Endometrial microvascular endothelial cells (primary cell): ENCODE results near the gene ENAH. TPM values are rescaled to one million over a fixed set of nuclear protein-coding genes. Genes with fewer than 3 reads are reported as not detected.

ENCODE experiments used
- in situ Hi-C: cut with HindIII; loops from 2 replicates; pipeline ENCODE4 v1.10.0; 2017; ENCODE audit warnings: low sequenced_read_pairs, low pct_unique_long_range_greater_than_20kb; ENCODE audit errors: inconsistent ontology term
- total RNA-seq: library from RNA; depleted of rRNA; stranded (reverse); fragments of >200 nt; gene quantifications from one replicate; pipeline ENCODE4 v1.2.3, GENCODE V29; 2015; ENCODE audit errors: inconsistent ontology term

The ENAH gene
- total RNA-seq, 1 donor from 2014 or later: 63.4 TPM

DNA sequence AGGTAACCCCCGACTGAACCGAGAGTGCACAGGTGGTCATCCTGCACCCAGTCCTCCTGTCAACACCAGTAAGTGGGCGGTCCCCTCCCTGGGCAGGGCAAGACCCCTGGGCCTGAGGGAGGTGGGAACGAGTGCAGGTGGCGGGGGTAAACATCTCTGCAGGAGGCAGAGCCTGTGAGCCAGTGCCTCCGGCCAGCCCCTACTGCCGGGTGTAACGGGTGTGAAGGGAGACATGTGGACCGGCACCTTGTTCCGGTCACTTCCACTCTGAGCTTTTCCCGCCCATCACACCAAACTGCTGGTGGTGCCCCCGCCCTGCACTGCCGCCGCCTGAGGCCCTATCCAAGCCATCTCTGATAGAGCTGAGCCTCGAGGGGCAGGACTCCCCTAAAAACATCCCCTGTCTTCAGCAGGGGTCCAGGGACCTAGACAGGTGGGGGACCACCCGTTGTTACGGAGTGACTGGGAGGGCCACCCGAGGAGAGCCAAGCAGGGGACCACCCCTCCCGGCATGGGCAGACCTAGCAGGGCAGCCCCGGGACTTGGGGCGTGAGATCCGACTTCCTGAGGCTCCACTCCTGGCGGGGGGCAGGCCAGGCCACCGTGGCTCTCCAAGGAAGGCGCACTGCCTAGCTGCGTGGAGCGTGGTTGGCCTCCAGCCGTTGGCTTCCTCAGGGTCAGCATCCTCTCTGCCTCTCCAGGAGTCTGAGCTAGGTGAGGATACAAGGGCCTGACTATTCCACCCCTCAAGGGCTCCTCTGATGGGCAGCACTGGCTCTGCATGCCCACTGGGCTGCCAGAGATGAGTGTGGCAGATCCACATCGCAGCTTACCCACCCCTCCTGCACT is 181.2 kb downstream of the ENAH start:
- in situ Hi-C loops: no loop called here

DNA sequence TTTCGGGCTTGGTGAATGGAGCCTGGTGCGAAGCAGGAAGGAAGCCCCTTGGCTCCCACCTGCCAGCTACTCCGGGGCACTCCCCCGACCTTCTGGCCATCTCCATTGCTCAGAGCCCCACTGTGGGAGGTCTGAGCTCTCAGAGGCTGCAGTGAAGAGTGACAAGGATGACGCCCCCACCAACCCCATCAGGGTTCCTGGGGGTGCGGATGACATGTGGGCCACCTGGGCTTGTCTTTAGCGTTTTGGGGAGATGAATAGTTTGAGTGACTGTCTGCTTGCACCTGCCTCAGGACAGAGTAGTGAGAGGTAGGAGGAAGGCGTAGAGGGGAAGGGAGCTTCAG is 181.8 kb downstream of the ENAH start:
- in situ Hi-C loops: no loop called here

DNA sequence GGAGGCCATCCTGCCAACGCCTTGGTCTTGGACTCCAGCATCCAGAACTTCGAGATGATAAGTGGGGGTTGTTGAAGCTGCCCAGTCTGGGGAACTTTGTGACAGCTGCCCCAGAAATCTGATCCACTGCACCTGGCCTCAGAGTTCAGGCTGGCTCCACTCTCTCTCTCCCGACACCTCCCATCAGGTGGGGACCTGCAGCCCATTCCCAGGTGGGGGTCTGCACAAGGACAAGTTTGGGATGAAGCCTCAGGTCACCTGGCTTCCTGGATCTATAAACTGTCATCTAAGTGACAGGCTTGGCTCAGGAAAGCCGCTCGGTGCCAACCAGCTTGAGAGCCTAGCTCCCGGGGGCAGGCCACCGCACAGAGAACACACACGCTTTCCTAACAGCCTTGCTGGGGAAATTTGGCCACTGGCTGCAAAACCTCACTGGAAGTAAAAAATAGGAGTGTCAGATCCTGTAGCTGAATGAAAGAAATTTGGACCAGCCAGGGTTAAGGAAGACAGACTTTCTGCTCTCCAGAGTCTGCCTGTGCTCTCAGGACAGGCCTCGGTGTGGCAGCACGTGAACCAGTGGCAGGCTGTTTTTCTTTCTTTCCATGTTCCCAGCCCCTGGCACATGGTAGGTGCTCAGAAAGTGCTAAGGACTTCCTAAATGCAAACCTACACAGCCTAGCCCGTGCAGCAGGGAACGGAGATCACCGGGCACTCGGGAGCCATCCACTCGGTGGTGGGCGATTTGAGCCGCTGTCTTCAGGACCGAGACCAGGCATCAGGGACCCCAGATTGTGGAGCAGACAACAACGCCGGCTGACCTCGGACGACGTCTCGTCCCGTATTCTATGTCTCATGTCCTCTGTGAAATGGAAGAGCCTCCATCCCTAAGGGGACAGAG is 182.5 kb downstream of the ENAH start:
- in situ Hi-C loops: no loop called here

DNA sequence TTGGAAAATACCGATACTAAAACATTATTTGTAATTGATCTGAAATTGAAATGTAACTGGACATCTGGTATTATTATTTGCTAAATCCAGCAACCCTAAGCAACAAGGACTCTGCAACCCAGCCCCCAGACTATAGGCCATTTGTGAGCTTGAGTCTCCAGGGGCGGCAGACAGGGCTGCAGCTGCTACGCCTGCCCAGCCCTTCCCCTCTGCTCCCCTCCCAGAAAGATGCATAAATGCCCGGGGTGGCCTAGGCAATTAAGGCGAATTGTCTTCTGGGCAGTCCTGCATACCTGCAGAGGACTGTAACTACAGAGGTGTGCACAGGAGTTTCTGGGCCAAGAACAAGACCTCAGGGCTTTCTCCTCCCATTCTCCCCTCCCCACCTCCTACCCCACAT is 183.9 kb downstream of the ENAH start:
- in situ Hi-C loops: no loop called here

DNA sequence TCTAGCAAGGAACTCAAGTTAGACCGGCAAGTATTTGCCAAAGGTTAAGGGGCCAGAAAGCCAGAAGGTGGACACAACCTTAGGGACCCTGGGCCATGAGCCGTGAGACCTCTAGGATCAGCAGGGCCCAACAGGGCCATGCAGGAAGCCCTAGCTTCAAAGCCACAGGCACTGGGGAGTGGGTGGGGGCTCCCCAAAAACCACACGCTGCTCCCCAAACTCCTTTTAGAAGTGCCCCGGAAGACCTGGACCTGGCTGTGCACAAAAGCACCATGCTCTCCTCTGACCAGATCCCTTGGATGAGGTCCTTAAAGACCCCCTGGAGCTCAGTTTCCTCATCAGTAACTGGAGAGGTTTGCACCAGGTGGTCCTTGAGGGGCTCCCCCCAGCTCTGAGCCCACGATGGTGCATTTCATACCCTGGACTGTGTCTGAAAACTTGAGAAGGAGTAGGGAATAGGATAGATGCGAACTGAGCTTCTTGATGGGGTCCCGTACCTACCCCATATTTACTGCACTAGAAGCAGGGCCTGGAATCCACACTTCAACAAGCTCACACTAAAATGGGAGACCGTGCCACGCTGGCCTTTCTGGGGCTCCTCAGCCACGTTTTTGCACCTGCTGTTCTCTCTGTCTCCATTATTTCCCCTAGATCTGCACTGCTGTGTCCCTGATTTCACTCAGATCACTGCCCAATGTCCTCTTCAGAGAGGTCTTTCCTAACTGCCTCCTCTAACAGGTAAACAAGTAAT is 184.5 kb downstream of the ENAH start:
- in situ Hi-C loops: no loop called here

DNA sequence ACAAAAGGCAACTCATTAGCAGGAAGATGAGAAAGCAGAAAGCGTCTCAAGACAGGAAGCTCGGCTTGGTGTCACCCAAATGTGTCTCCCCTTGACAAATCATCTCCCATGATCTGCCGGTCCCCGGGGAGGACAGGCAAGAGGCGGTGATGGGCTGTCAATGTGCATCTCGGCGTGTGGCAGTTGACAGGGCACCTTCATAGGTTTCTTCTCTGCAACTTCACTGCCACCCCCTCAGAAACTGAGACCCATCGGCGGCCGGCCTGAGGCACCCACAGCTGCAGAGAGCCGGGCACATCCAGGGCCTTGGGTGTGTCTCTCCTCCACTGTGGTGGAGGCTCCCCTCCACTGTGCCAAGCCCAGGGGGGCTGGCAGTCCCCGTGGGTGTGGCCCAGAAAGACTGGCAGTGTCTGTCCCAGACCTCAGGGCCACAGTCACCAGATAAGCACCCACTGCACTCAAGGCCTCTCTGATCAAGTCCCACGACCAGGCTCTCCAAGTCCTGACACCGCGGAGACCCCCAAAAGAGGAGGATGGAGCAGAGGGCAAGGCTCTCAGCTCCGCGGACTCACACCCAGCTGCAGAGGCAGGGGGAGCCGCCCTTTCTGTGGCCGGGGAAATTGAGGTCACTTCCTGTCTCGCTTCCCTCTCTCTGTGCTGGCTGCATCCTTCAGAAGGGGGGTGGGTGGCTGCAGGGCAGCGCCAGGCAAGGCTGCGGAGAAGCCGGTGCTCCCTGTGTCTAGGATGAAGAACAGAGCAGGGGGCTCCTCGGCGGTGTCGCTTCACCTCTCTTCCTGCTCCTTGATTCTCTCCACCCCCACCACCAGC is 185.5 kb downstream of the ENAH start:
- in situ Hi-C loops: no loop called here

DNA sequence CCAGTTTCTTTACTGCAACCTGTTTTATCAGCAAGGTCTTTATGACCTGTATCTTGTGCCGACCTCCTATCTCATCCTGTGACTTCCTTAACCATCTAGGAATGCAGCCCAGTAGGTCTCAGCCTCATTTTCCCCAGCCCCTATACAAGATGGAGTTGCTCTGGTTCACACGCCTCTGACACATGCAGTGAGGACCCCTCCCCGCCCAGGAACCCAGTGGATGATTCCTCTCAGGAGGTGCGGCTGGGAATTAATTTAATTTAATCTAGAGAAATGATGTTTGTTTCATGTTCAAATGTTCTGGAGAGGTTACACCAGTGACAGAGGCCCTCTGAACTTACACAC is 186.1 kb downstream of the ENAH start:
- in situ Hi-C loops: no loop called here

DNA sequence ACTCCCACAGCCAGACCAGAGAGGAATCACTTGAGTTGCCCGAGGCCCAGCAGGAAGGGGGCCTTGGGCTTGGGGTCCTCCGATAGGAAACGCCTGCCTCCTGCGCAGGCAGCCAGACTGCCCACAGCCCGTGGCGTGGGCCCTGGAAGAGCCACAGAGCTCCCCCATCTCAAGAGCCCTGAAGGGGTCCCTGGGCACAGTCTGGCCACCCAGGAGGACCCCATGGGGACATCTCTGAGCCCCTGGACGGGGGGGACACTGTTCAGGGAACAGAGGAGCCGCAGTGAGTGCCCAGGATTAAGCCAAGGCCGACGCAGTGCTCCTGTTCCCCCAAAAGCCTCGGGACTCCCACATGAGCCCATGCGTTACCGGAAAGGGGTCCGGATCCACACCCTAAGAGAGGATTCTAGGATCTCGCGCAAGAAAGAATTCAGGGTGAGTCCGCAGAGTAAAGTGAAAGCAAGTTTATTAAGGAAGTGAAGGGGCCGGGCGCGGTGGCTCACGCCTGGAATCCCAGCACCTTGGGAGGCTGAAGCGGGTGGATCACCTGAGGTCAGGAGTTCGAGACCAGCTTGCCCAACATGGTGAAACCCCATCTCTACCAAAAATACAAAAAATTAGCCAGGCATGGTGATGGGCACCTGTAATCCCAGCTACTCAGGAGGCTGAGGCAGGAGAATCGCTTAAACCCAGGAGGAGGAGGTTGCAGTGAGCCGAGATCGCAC is 187.0 kb downstream of the ENAH start:
- in situ Hi-C loops: no loop called here

DNA sequence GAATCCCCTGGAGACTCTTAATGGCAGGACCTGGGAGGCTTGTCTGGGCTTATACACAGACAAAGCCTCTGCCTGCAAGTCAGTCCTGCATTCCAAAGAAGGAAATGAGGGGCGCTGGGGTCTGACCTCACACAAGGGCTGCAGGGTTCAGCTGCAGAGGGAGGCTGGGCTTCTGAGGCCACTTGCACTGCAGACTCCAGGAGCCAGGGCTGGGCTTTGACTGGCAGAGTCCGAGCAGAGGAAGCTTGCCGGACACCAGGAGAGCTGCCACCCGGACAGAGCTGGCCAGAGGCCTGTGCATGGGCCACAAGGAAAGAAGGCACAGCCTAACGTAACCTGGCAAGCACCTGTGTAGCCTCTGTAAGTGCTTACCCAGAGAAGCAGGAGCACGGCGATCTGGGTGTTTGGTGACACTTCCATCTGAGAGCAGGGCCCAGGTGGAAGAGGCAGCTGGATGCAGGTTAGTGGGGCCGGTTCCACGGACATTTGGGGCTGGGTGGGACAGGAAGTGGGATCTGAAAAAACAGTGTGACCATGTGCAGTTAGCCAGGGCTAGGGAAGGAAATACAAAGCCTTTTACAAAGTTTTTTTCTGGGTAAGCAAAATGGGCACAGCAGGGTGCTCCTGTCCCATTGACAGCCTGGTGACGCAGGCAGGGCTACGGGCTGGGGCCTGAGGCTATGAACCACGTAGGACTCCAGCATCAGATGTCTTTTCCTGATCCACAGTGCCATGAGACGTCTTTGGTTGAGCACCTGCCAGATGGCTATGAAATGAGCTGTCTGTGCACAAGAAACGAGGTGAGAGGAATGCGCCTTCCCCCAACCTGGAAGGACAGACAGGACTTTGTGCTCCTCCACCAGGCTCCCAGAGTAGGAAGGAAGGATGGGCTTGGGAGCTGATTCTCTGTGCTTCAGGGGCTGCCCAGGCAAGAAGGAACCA is 187.8 kb downstream of the ENAH start:
- in situ Hi-C loops: no loop called here

DNA sequence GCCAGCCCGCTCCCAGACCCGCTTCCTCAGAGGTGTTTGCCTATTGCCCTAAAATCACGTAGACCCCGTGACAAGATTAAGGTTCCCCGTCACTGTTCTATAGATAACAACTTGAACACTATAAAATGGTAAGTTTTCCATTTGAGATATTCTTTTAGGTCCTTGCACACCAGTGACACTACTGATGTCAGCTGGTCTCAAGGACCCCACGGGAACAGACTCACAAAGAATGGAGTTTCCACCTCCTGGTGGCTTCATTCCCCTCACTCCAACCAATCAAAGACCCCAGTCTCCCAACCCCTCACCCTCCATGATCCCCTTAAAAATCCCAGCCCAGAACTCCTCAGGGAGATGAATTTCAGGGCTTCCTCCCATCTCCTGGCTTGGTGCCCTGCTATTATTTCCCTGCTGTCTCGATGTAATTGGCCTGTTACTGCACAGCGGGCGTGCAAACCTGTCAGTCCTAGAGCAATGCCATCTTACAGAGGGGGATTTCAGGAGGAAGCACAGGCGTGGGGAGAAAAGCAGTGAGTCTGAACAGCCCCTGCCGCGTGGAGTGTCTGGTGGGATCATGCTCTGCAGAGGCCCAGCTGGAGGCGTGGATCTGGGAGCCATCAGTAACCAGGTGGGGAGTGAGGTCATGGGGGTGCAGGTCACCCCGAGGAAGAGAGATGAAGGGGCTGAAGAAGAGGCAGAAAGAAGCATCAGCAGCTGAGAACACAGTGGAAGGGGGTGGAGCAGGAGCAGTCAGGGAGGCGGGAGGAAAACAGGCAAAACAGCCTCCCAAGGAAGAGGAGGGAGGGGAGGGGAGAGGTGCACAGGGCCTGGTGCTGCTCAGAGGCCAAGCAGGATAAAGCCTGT is 190.0 kb downstream of the ENAH start:
- in situ Hi-C loops: no loop called here

DNA sequence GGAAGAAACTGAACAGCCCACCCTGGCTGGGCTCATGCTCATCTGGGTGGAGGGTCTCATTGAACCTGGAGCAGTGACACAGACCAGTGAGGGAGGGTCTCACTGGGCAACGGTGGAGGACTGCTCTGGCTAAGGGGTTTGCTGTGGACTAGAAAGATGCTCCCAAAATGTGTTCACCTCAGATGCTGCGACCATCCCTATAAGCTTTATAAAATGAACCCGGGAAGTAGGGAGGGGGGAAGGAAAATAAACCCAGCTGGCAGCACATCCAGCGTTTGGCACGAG is 190.6 kb downstream of the ENAH start:
- in situ Hi-C loops: no loop called here

DNA sequence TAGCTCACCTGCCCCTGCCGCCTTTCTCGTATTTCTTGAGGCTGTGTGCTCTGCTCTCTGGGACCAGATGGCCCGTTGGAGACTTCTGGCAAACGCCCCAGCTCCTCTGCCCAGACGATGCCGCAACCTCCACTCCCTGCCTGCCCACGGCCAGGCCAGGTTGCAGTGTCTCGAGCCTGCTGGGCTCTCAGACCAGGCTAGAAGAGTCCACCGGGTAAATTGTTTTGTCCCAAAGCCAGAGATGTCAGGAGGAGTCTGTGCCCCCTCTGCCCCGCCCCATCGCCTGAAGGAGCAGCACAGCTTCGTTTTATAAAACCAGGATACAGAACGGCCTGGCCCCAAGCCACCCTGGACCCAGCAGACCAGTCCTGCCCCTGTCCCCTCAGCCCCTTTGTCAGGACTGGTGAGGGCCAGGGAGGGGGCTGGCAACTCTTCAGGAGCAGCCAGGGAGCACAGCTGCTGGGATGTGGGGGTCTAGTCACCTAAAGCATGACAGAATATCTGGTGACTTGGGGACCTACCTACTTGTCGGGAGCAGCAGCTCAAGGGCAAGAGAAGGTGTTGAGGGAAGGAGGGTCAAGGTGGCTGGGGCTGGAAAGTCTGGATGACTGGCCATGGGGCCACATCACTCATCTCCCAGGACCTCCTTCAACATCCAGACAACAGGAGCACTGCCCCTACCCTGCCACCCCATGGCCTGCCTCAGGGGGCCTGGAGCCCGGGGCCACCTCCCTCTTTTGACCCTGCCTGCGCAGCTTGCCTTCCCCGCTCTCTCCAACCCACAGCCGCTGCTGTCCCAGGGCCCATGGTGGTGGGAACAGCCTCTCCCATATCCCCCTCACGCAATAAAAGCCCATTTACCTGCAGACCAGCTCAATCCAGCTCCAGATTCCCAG is 191.1 kb downstream of the ENAH start:
- in situ Hi-C loops: no loop called here

DNA sequence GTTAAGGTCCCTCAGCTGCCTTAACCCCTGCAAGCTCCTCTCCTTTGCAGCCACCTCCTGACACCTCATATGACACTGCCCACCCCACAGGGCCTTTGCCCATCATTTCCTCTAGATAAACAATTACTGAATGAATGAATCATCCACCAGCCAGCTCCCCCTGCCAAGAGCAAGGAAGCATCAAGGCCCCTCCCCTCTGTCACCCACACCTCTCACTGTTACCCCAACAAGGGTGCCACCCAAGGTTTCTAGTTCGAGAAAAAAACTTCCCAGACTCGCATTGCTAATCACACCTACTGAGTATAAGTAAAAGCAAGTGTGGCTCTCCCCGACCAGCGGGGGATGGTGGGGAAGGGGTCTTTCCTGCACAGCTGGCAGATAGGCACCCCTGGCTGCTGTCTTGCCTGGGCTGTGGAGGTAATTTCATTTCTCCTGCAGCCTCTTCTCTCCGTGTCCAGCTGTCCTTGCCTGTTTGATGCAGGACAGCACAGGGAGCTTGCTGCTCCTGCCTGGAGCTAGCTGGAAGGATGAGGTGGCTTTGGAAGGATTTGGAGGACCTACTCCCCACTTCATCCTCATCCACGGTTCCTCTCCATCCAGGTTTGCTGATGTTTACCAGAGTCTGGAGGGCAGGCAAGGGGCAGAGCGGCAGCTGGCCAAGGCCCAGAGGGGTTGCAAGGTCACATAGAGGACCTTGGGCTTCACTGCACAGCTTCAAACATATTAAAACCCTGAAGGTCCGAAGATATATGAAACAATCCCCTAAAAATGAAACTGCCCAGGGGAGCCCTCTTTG is 192.0 kb downstream of the ENAH start:
- in situ Hi-C loops: no loop called here

DNA sequence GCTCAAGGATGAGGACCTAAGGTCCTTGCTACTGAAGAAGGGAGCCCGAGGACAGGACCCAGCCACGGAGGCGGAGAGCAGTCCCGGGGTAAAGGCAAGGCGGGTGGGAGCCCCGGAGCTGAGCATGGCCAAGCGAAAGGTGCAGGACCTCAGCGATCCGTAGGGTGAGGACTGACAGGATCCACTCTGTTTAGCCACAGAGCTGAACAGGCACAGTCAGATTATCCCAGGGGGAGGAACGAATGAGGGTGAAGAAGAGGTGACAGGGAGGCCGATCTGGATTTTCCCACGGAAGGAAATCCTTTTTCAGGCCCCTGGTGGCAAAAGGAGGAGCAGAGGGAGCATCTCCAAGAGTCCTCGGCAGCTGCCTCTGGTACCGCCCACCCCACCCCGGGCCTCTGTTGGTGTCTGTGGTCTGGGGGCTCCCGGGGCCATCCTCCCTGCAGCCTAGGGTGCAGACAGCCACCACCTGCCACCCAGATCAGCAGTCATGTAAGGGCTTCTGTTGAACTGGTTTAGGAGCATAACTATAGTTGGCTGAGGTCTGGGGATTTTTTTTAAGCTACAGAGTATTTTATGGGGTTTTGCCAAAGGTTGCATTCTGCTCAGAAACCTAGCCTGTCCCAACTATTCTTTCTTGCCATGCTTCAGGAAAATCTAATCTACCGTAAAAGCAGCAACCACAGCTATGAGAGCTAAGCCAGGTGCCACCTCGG is 192.7 kb downstream of the ENAH start:
- in situ Hi-C loops: no loop called here
